Fibroblast of pulmonary artery (primary cell): ENCODE results near the gene TMEM161B.
"Not testable (repeated sequence)": the region's sequence is repeated elsewhere in the genome, so short reads cannot be mapped to it uniquely, and the experiment has no call there.

ENCODE experiments used
- DNase-seq: peaks from one replicate; pipeline ENCODE4 v3.0.0-alpha.2; 2010; ENCODE audit warnings: low read depth
- H3K4me3 ChIP-seq: replicated peaks from 2 replicates; pipeline ENCODE4 v1.5.1; 2011; ENCODE audit warnings: low read depth, mild to moderate bottlenecking, control low read depth, low read length, moderate library complexity
- TF ChIP-seq, protein P1 (sequence below): IDR thresholded peaks from 2 replicates; pipeline ENCODE4 v1.5.1; 2011; ENCODE audit warnings: mild to moderate bottlenecking, control low read depth, low read length, inconsistent platforms; ENCODE audit errors: missing control alignments

Gene TMEM161B

DNA sequence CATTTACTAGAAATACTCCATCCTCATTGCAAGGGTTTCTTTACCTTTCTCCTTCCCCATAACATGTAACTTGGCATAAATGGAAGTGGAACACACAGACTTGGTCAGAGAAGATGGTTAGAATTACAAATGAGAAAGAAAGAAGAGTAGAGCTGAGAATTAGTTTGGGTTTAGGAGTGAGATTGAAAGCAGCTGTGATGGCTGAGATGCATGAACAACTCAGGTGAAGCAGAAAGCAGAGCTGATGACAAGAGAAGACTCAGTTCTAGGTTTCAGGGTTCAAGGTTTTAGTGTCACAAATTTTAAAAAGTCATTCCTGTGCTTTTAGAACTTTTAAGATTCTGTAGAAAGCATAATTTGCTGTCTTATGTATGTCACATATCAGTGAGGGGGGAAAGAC, 54.0 kb downstream of the TMEM161B start:
- no peak for DNase-seq
- no peak overlapping the region for H3K4me3 ChIP-seq
- TF ChIP-seq, protein P1, sequence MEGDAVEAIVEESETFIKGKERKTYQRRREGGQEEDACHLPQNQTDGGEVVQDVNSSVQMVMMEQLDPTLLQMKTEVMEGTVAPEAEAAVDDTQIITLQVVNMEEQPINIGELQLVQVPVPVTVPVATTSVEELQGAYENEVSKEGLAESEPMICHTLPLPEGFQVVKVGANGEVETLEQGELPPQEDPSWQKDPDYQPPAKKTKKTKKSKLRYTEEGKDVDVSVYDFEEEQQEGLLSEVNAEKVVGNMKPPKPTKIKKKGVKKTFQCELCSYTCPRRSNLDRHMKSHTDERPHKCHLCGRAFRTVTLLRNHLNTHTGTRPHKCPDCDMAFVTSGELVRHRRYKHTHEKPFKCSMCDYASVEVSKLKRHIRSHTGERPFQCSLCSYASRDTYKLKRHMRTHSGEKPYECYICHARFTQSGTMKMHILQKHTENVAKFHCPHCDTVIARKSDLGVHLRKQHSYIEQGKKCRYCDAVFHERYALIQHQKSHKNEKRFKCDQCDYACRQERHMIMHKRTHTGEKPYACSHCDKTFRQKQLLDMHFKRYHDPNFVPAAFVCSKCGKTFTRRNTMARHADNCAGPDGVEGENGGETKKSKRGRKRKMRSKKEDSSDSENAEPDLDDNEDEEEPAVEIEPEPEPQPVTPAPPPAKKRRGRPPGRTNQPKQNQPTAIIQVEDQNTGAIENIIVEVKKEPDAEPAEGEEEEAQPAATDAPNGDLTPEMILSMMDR = no peak

DNA sequence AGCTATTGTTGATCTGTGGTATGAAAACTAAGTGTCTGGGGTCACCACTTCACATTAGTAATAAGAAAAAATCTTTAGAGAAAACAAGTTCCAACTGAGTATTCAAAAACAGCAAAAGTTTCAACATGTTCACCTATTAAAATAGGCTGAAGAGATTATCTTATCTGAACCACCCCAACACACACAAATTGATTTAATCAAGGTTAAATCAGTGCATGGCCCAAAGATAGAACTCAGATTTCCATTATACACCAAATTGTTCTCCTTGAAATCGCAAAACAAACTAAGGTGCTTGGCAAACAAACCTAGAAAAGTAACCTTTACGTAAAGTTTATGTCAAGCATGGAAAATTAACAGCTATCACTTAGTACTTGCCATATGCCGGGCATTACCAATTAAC, 61.1 kb downstream of the TMEM161B start:
- no peak for DNase-seq
- no peak overlapping the region for H3K4me3 ChIP-seq
- TF ChIP-seq, protein P1 = no peak

GRCh38 chr5:88203981-88204750, 64.5 kb downstream of the TMEM161B start:
- no peak for DNase-seq
- no peak overlapping the region for H3K4me3 ChIP-seq
- TF ChIP-seq, protein P1 = no peak

GRCh38 chr5:88195636-88196035, 73.0 kb downstream of the TMEM161B start:
- TF ChIP-seq, protein P1 = no peak
- no peak for DNase-seq
- H3K4me3 ChIP-seq = no peak overlapping the region

- DNase-seq = no peak
- TF ChIP-seq, protein P1 = no peak
- no peak overlapping the region for H3K4me3 ChIP-seq
Measured at GRCh38 chr5:88193896-88194295, 74.7 kb downstream of the TMEM161B start.

DNA sequence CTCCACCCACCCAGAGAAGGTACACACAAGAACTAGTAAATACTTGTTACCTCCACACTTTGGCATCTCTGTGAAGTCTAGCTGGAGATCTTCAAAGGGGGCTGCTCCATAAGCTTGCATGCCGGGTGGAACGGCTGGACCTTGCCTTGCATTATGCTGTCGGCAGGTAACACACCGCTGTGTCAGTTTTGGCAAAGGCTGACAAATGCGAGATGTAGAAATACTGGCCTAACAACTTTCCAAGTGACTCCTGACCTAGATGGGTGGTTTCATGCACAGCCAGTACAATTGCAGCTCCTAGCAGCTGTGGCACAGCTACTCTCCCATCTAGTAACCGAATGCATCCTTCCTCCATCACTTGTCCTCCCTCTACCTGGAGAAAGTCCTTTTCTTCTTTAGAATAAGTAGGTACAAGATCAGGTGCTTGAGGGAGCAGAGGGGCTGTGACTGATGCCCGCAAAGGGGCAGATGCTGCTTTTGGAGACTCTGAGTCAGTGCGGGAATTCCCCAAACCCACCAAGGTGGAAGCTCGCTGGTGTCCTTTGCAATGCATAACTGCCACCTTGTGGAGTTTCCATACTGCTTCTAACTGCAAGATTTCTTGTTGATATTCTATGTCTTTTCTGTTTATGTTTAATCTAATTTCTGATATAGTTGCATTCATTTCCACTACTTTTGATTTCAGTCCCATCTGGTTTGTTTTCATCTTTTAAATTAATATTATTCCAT, 78.4 kb downstream of the TMEM161B start:
- TF ChIP-seq, protein P1 = no peak
- no peak for DNase-seq

DNA sequence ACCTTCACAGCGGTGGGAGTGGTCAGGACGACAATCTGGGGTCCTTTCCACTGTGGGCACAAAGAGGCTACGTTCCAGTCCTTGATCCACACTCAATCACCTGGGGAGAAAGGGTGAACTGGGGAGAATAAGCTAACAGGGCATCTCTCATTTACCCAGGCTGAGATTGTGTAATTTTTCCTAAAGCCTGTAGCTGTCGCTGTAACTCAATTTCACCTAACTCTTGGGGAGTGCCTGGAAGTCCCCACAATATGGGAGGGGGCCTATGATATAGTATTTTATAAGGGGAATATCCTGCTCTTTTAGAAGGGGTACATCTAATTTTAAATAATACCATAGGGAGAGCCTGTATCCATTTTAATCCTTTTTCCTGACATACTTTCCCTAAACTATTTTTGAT, 79.2 kb downstream of the TMEM161B start:
- not testable (repeated sequence) for H3K4me3 ChIP-seq, DNase-seq

More for the DNA sequence above, 78.4 kb downstream of the TMEM161B start:
- H3K4me3 ChIP-seq = no peak overlapping the region
